HG03457 (cell line): ENCODE data around the gene SLC16A3.

Experiments
- ATAC-seq: cut with Tn5 transposase; IDR thresholded peaks from one replicate; pipeline ENCODE4 v1.9.1; 2021; ENCODE audit warnings: moderate number of reproducible peaks; ENCODE audit not compliant: unreplicated experiment

Gene SLC16A3

DNA sequence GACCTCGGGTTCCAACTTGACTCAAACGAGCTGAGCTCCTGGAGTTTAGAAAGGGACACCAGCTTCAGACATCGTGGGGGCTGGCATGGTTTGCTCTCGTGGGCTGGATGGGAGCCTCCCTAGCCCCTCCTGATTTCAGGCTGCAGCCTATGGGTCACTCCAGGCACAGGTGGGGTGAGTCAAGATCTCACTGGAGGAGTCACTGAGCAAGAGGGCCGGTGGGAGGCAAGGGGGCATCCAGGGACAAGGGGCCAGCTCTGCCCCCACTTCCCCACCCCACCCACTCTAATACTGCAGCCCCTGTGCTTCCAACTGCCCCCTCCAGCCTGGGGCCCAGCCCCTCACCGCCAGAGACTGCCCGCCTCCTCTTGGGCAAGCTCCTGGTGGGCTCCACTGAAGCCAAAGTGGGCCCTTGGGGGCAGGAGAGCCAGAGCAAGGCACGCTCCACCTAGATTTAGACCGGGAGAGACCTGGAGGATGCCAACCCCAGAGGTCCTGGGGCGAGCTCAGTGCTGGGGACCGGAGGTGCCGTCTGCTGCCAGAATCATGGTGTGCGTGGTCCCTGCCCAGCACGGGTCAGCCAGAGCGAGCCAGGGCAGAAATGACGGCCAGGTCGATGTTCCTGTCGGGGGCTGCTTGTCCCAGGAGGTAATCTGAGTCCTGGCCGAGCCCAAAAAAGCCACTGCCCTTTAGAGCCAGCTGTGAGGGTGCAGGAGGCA lies 6.4 kb downstream of the SLC16A3 start:
- no peak for ATAC-seq

DNA sequence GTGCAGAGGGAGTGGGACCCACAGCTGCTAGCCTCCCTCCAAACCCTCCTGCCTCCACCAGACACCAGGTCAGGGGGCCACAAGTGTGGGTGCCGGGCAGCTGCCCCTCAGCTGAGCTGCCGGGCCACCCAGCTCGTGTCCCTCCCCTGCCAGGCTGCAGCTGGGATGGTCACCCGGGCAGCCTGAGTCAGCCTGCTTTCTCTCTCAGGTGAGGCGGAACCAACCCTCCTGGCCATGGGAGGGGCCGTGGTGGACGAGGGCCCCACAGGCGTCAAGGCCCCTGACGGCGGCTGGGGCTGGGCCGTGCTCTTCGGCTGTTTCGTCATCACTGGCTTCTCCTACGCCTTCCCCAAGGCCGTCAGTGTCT lies 6.9 kb downstream of the SLC16A3 start:
- no peak for ATAC-seq

DNA sequence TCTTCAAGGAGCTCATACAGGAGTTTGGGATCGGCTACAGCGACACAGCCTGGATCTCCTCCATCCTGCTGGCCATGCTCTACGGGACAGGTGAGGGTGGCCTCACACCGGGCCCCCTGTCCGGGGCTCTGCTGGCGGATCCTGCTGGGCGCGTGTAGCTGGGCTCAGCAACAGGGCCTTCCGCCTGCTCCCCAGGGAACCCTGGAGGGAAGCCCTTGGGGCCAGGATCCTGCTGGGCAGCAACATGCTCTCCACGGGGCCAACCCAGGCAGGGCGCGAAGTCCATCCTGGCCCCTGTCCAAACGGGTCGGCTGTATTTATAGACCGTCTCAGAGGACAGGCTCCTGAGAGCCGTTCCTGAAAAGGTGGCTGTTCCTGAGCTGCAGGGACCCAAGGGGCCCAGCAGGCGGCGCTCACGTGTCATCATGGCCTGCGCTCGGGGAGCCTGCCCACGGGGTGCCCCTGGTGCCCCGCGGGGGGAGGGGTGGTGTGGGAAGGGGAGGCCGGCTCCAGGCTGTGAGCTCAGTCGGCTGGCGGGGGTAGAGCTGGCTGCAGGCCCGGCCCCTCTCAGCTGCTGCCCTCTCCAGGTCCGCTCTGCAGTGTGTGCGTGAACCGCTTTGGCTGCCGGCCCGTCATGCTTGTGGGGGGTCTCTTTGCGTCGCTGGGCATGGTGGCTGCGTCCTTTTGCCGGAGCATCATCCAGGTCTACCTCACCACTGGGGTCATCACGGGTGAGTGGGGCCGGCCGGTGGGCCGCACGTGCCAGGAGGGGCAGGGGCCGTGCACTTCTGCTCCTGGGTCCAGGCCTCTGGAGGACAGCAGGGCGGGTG lies 7.5 kb downstream of the SLC16A3 start:
- no peak for ATAC-seq

DNA sequence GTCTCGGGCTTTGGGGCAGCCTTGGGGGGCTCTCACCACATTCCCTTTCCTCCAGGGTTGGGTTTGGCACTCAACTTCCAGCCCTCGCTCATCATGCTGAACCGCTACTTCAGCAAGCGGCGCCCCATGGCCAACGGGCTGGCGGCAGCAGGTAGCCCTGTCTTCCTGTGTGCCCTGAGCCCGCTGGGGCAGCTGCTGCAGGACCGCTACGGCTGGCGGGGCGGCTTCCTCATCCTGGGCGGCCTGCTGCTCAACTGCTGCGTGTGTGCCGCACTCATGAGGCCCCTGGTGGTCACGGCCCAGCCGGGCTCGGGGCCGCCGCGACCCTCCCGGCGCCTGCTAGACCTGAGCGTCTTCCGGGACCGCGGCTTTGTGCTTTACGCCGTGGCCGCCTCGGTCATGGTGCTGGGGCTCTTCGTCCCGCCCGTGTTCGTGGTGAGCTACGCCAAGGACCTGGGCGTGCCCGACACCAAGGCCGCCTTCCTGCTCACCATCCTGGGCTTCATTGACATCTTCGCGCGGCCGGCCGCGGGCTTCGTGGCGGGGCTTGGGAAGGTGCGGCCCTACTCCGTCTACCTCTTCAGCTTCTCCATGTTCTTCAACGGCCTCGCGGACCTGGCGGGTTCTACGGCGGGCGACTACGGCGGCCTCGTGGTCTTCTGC lies 8.4 kb downstream of the SLC16A3 start:
- no peak for ATAC-seq

DNA sequence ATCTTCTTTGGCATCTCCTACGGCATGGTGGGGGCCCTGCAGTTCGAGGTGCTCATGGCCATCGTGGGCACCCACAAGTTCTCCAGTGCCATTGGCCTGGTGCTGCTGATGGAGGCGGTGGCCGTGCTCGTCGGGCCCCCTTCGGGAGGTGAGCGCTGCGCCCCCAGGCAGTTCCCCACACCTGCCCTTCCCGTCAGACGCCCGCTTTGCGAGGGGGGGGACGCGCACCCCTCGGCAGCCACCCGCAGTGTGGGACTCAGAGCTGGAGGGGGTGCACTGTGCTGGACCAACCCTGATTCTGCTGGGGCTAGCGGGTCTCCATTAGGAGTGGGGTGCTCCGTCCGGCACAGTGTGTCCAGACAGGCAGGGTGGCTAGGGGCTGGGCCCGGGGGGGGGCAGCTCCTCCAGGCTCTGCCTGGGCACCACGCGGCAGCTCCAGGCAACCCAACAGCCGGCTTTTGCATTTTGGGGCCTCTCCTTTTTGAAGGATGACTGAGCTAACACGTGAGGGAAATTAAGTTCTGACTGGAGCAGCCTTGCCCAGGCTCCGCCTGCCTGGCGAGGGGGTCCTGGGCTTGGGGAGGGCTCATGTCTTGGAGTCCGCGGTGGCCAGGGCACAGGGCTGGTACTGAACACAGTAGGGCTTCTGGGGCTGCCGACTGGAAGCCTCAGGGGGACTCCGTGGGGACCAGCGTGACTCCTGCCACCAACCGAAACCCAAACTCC lies 9.1 kb downstream of the SLC16A3 start:
- no peak for ATAC-seq

DNA sequence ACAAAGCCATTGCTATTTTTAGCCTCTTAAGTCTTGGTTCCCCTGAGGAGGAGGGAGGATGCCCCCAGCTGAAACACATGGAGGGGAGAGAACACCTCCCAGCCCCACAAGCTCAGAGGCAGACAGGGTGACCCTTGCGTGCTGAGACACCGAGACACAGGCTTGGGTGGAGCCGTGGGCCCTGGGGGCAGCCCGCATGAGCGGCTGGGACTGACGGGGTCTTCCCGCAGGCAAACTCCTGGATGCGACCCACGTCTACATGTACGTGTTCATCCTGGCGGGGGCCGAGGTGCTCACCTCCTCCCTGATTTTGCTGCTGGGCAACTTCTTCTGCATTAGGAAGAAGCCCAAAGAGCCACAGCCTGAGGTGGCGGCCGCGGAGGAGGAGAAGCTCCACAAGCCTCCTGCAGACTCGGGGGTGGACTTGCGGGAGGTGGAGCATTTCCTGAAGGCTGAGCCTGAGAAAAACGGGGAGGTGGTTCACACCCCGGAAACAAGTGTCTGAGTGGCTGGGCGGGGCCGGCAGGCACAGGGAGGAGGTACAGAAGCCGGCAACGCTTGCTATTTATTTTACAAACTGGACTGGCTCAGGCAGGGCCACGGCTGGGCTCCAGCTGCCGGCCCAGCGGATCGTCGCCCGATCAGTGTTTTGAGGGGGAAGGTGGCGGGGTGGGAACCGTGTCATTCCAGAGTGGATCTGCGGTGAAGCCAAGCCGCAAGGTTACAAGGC lies 9.8 kb downstream of the SLC16A3 start:
- ATAC-seq: no peak

DNA sequence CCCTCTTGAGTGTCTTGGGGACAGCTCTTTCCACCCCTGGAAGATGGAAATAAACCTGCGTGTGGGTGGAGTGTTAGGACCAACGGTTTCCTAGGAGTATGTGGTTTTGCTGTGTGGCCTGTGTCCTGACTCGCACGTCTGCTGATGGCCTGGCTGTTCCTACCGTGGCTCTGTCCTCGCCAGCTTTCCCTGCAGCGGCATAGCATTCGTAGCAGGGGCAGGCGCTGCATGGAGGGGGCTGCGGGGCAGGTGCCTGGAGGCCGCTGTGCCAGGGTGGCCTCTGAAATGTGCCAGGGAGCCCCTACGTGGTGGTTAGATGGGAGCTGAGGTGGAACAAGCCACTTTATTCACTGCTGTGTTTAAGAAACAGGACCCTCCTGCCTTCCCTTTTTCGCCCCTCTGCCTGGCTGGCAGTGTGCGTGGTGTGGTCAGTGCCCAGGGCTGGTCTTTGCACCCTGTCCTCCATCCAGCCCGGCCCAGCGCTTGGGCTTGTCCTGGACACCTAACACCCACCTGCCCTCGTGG lies 10.6 kb downstream of the SLC16A3 start:
- no peak for ATAC-seq

DNA sequence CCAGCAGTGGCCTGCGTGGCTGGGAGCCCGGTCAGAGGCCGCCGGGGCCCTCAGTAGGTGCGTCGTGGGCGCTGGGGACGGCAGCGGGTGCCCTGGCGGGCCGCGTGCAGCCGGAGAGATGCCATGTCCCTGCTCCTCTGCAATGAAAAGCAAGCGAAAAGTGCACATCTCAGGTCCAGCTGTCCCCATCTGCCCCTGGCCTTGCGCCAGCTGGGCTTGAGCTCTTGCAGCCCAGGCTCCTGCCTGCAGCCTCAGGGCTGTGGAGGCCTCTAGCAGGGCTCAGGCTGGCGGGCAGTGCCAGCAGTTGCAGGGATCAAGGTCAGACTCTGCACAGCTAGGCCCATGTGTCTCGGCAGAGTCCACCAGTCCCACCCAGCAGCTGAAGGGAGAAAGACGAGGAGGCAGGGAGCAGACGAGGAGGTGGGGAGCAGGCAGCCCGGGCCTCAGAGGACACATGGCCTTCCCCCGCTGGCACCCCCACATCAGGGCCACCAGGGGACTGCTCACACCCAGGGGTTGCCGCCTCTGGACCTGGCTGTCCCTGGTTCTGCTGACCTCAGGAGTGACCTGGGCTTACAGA lies 11.2 kb downstream of the SLC16A3 start:
- ATAC-seq: no peak

DNA sequence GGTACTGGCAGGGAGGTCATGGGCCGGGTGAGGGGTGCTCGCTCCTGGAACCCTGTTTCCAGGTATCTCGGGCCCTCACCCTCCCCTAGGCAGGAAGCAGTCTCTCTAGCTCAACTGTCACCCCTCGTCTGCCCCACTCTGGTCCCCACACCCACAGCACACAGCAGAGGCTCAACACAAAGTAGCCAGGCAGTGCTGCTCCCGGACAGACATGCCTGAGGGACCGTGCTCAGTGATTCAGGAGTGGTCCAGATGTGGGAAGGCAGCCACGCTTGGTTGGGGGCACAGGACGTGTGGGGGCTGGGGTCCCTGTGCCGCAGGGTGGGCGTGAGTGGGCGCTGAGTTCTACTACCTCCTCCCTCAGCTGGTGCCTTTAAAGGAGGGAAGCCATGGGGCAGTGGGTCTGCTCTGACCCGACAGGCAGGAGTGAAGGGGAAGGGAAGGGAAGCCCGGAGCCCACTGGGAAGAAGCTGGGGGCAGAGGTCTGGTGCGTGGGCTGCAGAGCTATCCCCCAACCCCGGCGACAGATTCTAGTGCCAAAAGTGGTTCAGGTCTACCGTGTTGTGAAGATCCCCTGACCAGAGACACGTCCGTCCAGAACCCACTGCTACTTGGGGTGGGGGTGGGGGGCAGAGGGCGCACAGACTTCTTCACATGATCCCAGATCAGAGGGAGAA lies 11.8 kb downstream of the SLC16A3 start:
- ATAC-seq: no peak

DNA sequence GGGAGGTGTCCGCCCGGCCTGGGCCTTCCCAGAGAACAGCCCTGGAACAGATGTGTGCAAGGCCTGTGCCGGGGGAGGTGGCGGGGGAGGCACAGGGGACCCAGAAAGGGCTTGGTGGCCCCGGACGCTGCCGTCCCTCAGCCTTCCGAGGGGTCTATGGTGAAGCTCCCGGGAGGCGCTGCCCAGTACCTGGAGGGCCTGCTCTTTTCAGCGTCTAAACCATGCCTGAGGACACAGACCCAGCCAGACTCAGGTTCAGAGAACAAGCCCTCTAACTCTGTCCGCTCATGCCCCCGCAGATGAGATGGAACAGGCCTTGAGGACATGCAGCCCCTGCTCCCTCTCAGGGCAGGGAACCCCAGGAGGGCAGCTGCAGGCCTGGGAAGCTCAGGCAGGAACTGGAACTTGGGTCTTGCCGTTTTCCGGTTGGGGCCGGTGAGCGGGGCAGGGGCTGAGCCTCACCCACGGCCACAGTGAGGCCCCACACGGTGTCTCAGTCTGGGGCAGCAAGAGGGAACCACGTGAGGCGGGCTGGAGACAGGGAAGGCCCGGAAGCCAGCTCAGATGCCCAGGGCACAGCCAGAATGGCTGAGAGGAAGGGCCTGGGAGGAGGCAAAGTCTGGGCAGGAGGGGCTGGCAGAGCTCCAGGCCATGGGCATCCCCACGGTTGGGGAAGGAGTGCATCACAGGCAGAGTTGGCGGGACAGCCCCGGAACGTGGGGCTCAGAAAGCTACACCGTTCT lies 12.5 kb downstream of the SLC16A3 start:
- no peak for ATAC-seq

DNA sequence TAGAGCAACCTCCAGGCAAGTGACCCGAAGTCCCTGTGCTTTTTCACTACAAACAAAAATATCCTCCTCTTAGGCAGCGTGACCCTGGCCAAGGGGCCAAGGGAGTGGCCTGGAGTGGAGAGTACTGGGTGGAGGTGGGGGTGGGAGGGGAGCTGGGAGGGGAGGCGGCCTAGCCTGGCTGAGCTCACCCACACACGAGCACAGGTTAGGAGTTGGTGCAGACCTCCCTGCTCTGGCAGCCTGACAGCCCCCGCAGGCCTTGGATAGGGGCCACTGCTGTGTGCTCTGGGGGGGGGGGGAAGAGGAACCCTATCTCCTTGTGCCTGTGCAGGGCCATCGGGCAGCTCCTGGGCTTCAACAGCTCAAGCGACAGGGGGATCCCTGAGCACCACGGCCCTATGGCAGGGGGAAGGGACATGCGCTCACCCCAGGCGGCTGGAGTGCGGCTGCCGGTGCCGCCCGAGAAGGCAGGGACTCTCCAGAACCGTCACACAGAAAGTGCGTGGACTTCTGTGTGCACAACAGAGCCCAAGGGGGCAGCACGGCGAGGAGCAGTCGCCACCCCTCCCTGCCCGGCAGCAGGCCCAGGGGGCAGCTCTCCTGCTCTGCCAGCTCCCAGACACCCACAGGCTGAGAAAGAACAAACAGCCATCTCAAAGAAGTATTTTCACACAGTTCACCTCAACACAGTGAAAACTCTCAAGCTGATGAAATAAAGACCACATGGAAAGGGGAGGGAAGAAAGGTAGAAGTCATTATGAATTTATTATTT lies 13.3 kb downstream of the SLC16A3 start:
- no peak for ATAC-seq

DNA sequence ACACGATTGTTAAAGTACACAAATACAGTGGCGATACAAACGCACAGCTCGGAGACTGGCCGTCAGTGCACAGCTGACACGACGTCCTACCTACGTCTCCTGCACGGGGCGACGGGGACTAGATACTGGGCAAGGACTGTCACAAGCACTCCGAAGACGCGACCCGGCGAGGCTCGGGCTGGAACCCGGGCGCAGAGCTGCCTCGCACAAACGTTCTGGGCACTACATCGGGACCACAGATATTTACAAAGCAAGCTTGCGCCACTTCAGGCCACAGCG lies 13.8 kb downstream of the SLC16A3 start:
- ATAC-seq: no peak

DNA sequence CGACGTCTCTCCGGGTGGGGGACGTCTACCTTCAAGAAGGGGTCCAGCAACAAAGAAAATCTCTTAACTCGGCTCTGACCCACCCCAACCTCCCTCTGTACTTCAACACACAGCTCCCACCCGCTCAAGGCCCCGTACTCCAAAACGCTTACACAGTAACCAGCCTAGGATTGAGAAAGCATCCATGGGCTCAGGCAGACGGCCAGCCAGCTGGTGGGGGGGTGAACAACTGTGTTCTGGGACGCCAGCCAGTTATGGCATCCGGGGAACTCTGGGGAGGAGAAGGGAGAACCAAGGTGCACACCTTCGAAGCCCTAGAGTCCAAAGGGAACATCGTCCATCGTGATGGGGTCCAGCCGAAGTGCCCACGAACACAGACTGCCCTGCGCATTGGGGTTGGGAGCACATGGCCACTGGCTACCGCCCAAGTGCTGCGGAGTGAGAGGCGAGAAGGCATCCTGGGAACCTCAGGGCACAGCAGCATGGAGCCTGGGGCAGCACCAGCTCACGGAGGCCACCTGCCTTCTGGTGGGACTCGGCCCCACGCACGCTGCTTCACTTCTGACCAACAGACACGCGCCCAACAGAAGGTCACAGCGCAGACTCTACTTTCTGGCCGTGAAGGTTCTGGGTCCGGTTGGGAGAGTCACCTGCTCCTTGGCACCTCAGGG lies 14.3 kb downstream of the SLC16A3 start:
- no peak for ATAC-seq

DNA sequence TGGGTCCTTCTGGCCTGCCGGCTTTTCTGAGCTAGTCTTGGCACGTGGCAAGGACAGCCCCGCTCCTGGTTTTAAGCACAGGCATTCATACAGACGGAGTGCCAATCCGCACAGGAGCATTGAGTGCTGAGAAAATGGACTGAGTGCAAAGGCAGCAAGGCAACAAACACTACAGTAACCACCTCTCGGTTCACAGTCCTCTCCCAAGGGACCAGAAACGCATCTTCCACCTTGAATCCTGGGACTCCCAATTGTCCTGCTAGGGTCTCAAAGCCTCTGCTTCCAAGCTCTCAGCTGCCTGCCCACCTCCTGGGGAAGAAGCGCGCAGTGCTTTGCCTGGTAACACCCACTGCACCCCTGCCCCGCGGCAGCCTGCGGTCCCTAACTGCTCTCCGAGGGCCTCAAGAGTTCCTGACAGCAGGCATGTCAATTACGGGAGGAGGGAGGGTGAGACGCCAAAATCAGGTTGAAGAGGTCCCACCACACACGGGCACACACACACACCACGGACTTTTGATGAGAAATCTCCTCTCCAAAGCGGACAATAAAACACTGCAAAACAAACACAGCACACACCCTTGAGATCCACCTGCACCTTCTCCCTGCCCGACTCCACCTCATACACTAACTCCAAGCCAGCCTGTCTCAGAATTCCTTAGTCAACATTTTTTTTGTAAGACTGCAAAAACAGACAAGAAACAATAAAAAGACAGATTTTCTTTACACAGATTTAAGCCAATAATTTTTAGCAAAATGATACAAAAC lies 15.0 kb downstream of the SLC16A3 start:
- no peak for ATAC-seq

DNA sequence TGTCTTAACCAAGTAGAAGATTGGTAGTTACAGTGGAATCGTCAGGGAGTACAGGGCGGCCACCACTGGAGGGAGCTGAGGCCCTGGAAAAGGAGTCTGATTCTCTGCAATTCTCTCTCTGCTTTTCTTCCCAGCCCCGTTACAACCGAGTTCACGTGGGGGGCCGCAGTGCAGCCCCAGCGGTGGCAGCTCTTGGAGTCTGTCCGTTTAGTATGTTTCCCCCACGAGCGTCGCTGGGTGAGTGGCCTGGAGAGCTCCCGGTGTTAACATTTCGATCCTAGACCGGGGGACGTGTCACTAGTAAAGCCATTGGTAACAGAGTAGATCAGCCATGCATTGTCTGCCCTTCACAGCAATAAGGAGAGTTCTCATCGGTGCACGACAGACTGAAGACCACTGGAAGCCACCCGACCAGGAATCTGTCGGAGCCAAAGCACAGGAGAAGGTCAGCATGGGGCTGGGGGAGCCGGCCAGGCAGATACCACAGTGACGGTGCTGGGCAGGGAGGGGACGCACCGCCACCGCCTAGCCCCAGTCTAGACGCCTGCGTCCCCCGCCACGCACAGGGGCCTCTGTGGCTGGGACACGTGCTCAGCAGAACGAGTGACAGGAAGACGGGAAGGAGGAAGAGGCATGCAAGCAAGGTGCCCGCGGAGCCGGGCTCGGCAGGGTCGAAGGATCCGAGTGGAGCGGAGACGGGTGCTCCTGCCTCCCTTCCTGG lies 15.7 kb downstream of the SLC16A3 start:
- ATAC-seq: no peak
